Right renal cortex interstitium (tissue), 3 donors: ENCODE data around the gene MTF1. TPM values are rescaled to one million over a fixed set of nuclear protein-coding genes. Genes with fewer than 3 reads are reported as not detected.

Experiments used
- polyA plus RNA-seq, 3 donors: library from polyadenylated mRNA; unstranded; fragments of 120-200 nt; gene quantifications; one replicate each; pipeline ENCODE4 v1.2.1, GENCODE V29; 2013; ENCODE audit not compliant: insufficient read length in 3 of 3

MTF1 gene
- polyA plus RNA-seq, 3 donors, result 8.5 to 9.7 (median 8.8) TPM

Other genes starting within 250 kb of the MTF1 start
- gene RSPO1, start 224.7 kb downstream of the MTF1 start, polyA plus RNA-seq, result 1 to 10 TPM; 4.1 to 6.3 (median 5.6) TPM
- 10 to 100 TPM; 18.0 to 18.8 (median 18.3) TPM for gene CDCA8, start 167.1 kb downstream of the MTF1 start, polyA plus RNA-seq
- under 1 TPM; 0.06 to 0.11 (median 0.08) TPM for gene EPHA10, start 94.5 kb downstream of the MTF1 start, polyA plus RNA-seq
- gene MANEAL, start 65.7 kb downstream of the MTF1 start, polyA plus RNA-seq, result 1 to 10 TPM; 3.7 to 4.9 (median 4.7) TPM
- 10 to 100 TPM; 18.0 to 25.1 (median 21.3) TPM for gene C1orf122, start 51.8 kb downstream of the MTF1 start, polyA plus RNA-seq
- gene YRDC, start 51.4 kb downstream of the MTF1 start, polyA plus RNA-seq, result 10 to 100 TPM; 13.1 to 14.0 (median 13.4) TPM
- 10 to 100 TPM; 17.0 to 18.9 (median 17.8) TPM for gene INPP5B, start 87.5 kb upstream of the MTF1 start, polyA plus RNA-seq
- gene SF3A3, start 130.4 kb upstream of the MTF1 start, polyA plus RNA-seq, result 100 to 1,000 TPM; 108 to 122 (median 117) TPM
- gene FHL3, start 145.9 kb upstream of the MTF1 start, polyA plus RNA-seq, result 10 to 100 TPM; 15.7 to 17.3 (median 16.7) TPM
- 10 to 100 TPM; 41.7 to 45.8 (median 45.7) TPM for gene UTP11, start 153.1 kb upstream of the MTF1 start, polyA plus RNA-seq
- gene POU3F1, start 187.2 kb upstream of the MTF1 start, polyA plus RNA-seq, result under 1 TPM; 0.54 to 0.76 (median 0.65) TPM